ENCODE data around the gene MORN2. TPM values are rescaled to one million over a fixed set of nuclear protein-coding genes. Genes with fewer than 3 reads are reported as not detected.

MORN2 gene
- total RNA-seq, 1 donor, result 34.7 TPM

- no peak for TF ChIP-seq CTCF (IDR thresholded peaks at IDR 0.05; ENCODE audit: insufficient read depth, low read length)
- no peak overlapping the region for H3K4me3 ChIP-seq (ENCODE audit: low read depth, low read length)
- DNase-seq (ENCODE audit: low read depth), result no peak
Measured at GRCh38 chr2:38889045-38889444, 13.3 kb downstream of the MORN2 start.

- no peak for DNase-seq (ENCODE audit: low read depth)
- TF ChIP-seq CTCF (IDR thresholded peaks at IDR 0.05; ENCODE audit: insufficient read depth, low read length), result no peak
- no peak within 1 kb of the TSS for H3K4me3 ChIP-seq (ENCODE audit: low read depth, low read length)
Measured at GRCh38 chr2:38889575-38889974, 13.8 kb downstream of the MORN2 start, which contains the start of gene ARHGEF33. TSS of gene ARHGEF33 (plus strand) at chr2:38889875. CDS start at chr2:38919448, 29,573 bp downstream.

- no peak for DNase-seq (ENCODE audit: low read depth)
- no peak overlapping the region for H3K4me3 ChIP-seq (ENCODE audit: low read depth, low read length)
- no peak for TF ChIP-seq CTCF (IDR thresholded peaks at IDR 0.05; ENCODE audit: insufficient read depth, low read length)
Measured at GRCh38 chr2:38892819-38893218, 17.0 kb downstream of the MORN2 start.

- no peak for DNase-seq (ENCODE audit: low read depth)
- H3K4me3 ChIP-seq (ENCODE audit: low read depth, low read length), result no peak overlapping the region
- no peak for TF ChIP-seq CTCF (IDR thresholded peaks at IDR 0.05; ENCODE audit: insufficient read depth, low read length)
Measured at GRCh38 chr2:38898256-38898655, 22.5 kb downstream of the MORN2 start.

GRCh38 chr2:38900726-38901125 lies 24.9 kb downstream of the MORN2 start:
- no peak for TF ChIP-seq CTCF (IDR thresholded peaks at IDR 0.05; ENCODE audit: insufficient read depth, low read length)
- no peak overlapping the region for H3K4me3 ChIP-seq (ENCODE audit: low read depth, low read length)
- DNase-seq (ENCODE audit: low read depth), result no peak

GRCh38 chr2:38905251-38905650 lies 29.5 kb downstream of the MORN2 start:
- no peak overlapping the region for H3K4me3 ChIP-seq (ENCODE audit: low read depth, low read length)
- no peak for DNase-seq (ENCODE audit: low read depth)
- TF ChIP-seq CTCF (IDR thresholded peaks at IDR 0.05; ENCODE audit: insufficient read depth, low read length), result no peak

GRCh38 chr2:38907242-38907641 lies 31.5 kb downstream of the MORN2 start:
- no peak for TF ChIP-seq CTCF (IDR thresholded peaks at IDR 0.05; ENCODE audit: insufficient read depth, low read length)
- DNase-seq (ENCODE audit: low read depth), result no peak
- H3K4me3 ChIP-seq (ENCODE audit: low read depth, low read length), result no peak overlapping the region
